GM12874 (cell line): ENCODE measurements around the gene IFNGR2.

Source experiments
- CTCF ChIP-seq: IDR thresholded peaks from 2 replicates; pipeline ENCODE4 v1.5.1; 2011; ENCODE audit warnings: low read depth, mild to moderate bottlenecking, control low read depth, low read length, moderate library complexity; ENCODE audit not compliant: insufficient read depth

Gene IFNGR2

DNA sequence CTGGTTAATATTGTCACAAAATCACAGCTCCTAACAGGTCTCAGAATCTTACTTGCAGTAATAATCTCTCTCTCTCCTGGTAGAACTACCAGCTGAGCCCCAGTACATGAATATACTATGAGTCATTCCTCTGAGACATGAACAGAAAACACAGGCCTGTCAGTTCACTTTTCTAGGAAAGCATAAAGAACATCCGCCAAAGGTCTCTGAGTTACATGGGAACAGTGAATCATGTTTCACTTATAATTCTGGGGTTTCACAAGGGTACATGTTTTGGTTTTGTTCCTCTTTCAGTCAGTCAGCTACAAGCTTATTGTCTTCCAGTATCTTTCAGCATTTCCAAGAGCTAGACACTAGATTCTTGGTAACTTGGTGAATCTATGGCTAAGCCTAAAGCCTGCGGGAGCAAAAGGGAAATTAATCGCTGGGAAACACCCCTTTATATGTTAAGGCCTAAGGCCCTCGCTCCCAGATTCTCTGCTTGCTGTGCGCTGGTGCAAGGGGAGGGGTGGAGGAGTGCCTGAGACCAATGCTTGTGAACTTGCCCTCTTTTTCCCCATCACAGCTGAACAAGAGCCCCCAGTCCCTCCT is 31.7 kb downstream of the IFNGR2 start:
- TF ChIP-seq CTCF = no peak

GRCh38 chr21:33437140-33437539 is 33.9 kb downstream of the IFNGR2 start:
- no peak for TF ChIP-seq CTCF

DNA sequence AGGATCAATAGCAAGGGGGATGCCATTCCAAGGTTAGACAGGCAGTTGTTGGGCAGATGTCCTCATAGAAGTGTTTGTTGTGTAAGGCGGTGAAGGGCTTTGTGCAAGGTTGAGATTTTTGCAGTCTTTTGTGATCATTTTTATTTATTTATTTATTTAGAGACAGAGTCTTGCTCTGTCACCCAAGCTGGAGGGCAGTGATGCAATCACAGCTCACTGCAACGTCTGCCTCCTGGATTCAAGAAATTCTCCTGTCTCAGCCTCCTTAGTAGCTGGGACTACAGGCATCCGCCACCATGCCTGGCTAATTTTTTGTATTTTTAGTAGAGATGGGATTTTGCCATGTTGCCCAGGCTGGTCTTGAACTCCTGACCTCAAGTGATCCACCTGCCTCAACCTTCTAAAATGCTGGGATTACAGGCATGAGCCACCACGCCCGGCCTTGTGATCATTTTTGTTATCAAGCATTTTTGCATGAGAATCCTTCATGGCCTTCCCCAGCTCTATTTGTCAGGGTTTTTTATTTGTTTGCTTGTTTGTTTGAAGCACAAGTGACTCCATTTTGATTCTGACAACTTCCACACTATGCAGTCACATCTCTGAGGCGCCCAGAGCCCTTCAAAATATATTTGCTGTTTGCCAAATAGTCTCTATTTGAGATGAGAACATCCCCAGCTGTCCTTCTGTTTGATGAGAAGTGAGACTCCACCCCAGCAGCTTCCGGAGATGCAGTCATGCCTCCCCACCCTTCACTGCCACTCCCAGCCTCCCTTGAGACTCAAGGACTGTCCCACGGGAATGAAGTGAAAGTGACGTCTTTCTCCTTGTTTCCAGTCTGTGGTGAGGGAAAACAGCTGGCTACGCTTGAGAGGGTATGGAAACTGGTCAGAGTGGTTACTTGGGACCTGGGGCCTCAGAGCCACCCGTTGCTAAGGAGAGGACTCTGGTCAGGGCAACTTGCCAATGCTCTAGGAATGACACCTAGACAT is 38.6 kb downstream of the IFNGR2 start:
- TF ChIP-seq CTCF = no peak

GRCh38 chr21:33443194-33443593 is 40.0 kb downstream of the IFNGR2 start:
- TF ChIP-seq CTCF = no peak

- TF ChIP-seq CTCF = no peak
These were observed 41.3 kb downstream of the IFNGR2 start for GRCh38 chr21:33444499-33444898.

DNA sequence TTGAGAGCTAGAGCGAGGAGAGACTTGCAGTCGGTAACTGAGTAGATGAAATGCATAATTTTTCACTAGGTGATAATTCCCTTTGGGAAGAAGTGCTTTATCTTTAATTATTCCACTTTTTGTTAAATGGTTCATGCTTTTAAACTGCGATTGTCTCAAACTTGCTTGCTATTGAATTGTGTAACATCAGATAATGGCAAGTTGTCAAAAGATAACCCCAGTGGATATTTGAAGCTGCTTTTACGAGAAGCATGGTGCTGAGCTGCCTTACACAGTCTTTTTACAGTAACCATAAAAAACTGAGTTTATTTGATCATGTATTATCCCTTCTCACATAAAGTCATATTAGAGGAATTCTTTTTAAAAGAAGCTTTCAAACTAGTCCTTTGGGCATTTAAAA is 46.4 kb downstream of the IFNGR2 start:
- TF ChIP-seq CTCF = no peak

DNA sequence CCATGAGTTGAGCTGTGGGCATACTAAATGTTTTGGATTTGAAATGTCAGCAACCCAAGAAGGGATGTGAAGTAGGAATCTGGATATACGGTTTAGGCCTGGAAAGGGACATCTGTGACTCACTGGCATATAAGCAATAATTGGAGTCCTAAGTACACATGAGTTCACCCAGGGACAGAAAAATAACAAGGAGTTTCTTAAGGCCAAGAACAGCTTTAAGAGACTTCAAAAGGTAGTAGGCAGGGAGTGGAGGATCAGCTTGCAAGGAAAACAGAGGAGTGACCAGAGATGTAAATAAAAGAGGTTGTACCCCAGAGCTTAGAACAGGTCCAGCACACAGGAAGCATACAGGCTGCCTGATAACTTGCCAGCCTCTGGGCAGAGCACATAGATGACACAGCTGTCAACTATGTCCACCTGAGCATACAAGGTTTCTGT is 48.4 kb downstream of the IFNGR2 start:
- TF ChIP-seq CTCF = no peak
